H1 (cell line): Measurements from ENCODE around the gene ZNF277. TPM values are rescaled to one million over a fixed set of nuclear protein-coding genes. Genes with fewer than 3 reads are reported as not detected.

Source experiments
- CTCF ChIA-PET: fragments of 300-600 bp; sonication (Branson Sonifier 250); formaldehyde crosslinking; loops from one replicate; lab custom pipeline; 2021; ENCODE audit not compliant: partially characterized antibody; lab: Charles Lee
- POLR2A ChIA-PET: fragments of 300-600 bp; sonication (Branson Sonifier 250); formaldehyde crosslinking; loops from one replicate; lab custom pipeline; 2021; ENCODE audit warnings: inconsistent platforms; ENCODE audit not compliant: partially characterized antibody; lab: Charles Lee
- DNase-seq, 2 experiments: peaks; one replicate each; pipeline versions ENCODE4 v3.0.0 to v3.0.0-alpha.2; 2010 to 2022; ENCODE audit warnings: low spot score in 2 of 2, low read depth in 1 of 2, mixed read lengths in 1 of 2
- FAIRE-seq: peaks from 2 replicates; lab custom pipeline; 2011; peaks lifted over from hg19 to GRCh38; lab: Jason Lieb, UNC
- H2AFZ ChIP-seq: 2 replicates; pipeline ENCODE4 v1.8.1; 2012; ENCODE audit warnings: low read length, inconsistent platforms
- H2AK5ac ChIP-seq: 2 replicates; pipeline ENCODE4 v1.6.1; 2013; ENCODE audit warnings: low read depth, low read length
- H2BK120ac ChIP-seq: replicated peaks from 2 replicates; pipeline ENCODE3; 2013; ENCODE audit warnings: low read depth, low read length, inconsistent platforms
- H2BK12ac ChIP-seq: 2 replicates; pipeline ENCODE4 v1.6.1; 2013; ENCODE audit warnings: low read depth, low read length
- H2BK15ac ChIP-seq: 2 replicates; pipeline ENCODE4 v1.6.1; 2013; ENCODE audit warnings: low read length
- H2BK20ac ChIP-seq: 2 replicates; pipeline ENCODE4 v1.6.1; 2013; ENCODE audit warnings: low read length
- H2BK5ac ChIP-seq: 2 replicates; pipeline ENCODE4 v1.6.1; 2013; ENCODE audit warnings: low read depth, low read length
- H3K14ac ChIP-seq: 2 replicates; pipeline ENCODE4 v1.6.1; 2013; ENCODE audit warnings: inconsistent platforms; ENCODE audit not compliant: insufficient read length
- H3K18ac ChIP-seq: 2 replicates; pipeline ENCODE4 v1.6.1; 2013; ENCODE audit warnings: low read length; ENCODE audit errors: extremely low read depth
- H3K23ac ChIP-seq: 2 replicates; pipeline ENCODE4 v1.6.1; 2013; ENCODE audit warnings: inconsistent platforms; ENCODE audit not compliant: insufficient read length
- H3K23me2 ChIP-seq: 2 replicates; pipeline ENCODE4 v1.6.1; 2013; ENCODE audit warnings: low read depth, low read length
- H3K27ac ChIP-seq: 2 replicates; pipeline ENCODE4 v1.6.1; 2011; ENCODE audit warnings: low read depth, low read length, inconsistent platforms
- H3K27me3 ChIP-seq, 4 experiments: replicated peaks in 1 of 4; 1 replicate in 1 of 4; 2 replicates in 3 of 4; pipeline versions ENCODE4 v1.6.1 to v1.8.1; 2011 to 2013; ENCODE audit warnings: low read length in 3 of 4, mild to moderate bottlenecking in 3 of 4, inconsistent platforms in 2 of 4, mixed read lengths in 2 of 4, moderate library complexity in 1 of 4; ENCODE audit not compliant: control insufficient read depth in 3 of 4, insufficient read depth in 3 of 4; ENCODE audit errors: extremely low read depth in 1 of 4
- H3K36me3 ChIP-seq, 4 experiments: 2 replicates each; pipeline versions ENCODE4 v1.6.1 to v1.8.1; 2011 to 2013; ENCODE audit warnings: mild to moderate bottlenecking in 4 of 4, low read length in 3 of 4, moderate library complexity in 2 of 4, control low read depth in 1 of 4, inconsistent platforms in 1 of 4; ENCODE audit not compliant: insufficient read depth in 4 of 4, control insufficient read depth in 2 of 4
- H3K4ac ChIP-seq: replicated peaks from 2 replicates; pipeline ENCODE3; 2013; ENCODE audit warnings: low read length, low read depth, mixed read lengths, inconsistent platforms; ENCODE audit not compliant: insufficient read length
- H3K4me1 ChIP-seq, 4 experiments: replicated peaks in 1 of 4; 1 replicate in 1 of 4; 2 replicates in 3 of 4; pipeline versions ENCODE4 v1.6.1 to v1.8.1; 2011 to 2013; ENCODE audit warnings: low read length in 3 of 4, inconsistent platforms in 2 of 4, mixed read lengths in 1 of 4; ENCODE audit not compliant: insufficient read depth in 4 of 4, control insufficient read depth in 3 of 4
- H3K4me2 ChIP-seq, 2 experiments: 2 replicates each; pipeline versions ENCODE4 v1.6.1 to v1.8.1; 2011 to 2013; ENCODE audit warnings: low read depth in 2 of 2, low read length in 2 of 2, control low read depth in 1 of 2, inconsistent platforms in 1 of 2, mild to moderate bottlenecking in 1 of 2; ENCODE audit not compliant: insufficient read depth in 1 of 2
- H3K4me3 ChIP-seq, 4 experiments: fragments of 200-600, 300-600 bp in 1 of 4; sonication (generic), shearing (Covaris generic), sonication (Bioruptor Twin) in 1 of 4; 2 replicates each; pipeline versions ENCODE4 v1.5.1 to v1.8.1; 2011 to 2016; ENCODE audit warnings: low read length in 4 of 4, low read depth in 3 of 4, control low read depth in 2 of 4, inconsistent platforms in 2 of 4, mild to moderate bottlenecking in 2 of 4, mixed read lengths in 1 of 4, moderate library complexity in 1 of 4; ENCODE audit not compliant: insufficient read depth in 2 of 4; ENCODE audit errors: extremely low read depth in 1 of 4
- H3K56ac ChIP-seq: replicated peaks from 2 replicates; pipeline ENCODE3; 2013; ENCODE audit warnings: low read depth, mild to moderate bottlenecking, mixed read lengths, low read length, inconsistent platforms; ENCODE audit not compliant: insufficient read length
- H3K79me1 ChIP-seq: 2 replicates; pipeline ENCODE4 v1.6.1; 2013; ENCODE audit warnings: low read depth, low read length, control low read depth
- H3K79me2 ChIP-seq, 2 experiments: 2 replicates each; pipeline versions ENCODE4 v1.6.1 to v1.8.1; 2012 to 2013; ENCODE audit warnings: low read length in 2 of 2, mild to moderate bottlenecking in 2 of 2, inconsistent platforms in 1 of 2; ENCODE audit not compliant: insufficient read depth in 2 of 2, control insufficient read depth in 1 of 2
- H3K9ac ChIP-seq, 4 experiments: replicated peaks in 1 of 4; 1 replicate in 1 of 4; 2 replicates in 3 of 4; pipeline versions ENCODE4 v1.6.1 to v1.8.1; 2011 to 2013; ENCODE audit warnings: low read depth in 3 of 4, low read length in 3 of 4, control low read depth in 2 of 4, mild to moderate bottlenecking in 2 of 4, moderate library complexity in 2 of 4, inconsistent platforms in 1 of 4; ENCODE audit errors: extremely low read depth in 1 of 4
- H3K9me3 ChIP-seq, 2 experiments: 2 replicates each; pipeline versions ENCODE4 v1.6.1 to v1.8.1; 2012 to 2013; ENCODE audit warnings: mild to moderate bottlenecking in 2 of 2, moderate library complexity in 2 of 2, control low read depth in 1 of 2, inconsistent platforms in 1 of 2, low read depth in 1 of 2, low read length in 1 of 2, mixed read lengths in 1 of 2; ENCODE audit not compliant: insufficient read depth in 2 of 2
- H4K20me1 ChIP-seq, 2 experiments: replicated peaks in 1 of 2; 2 replicates each; pipeline versions ENCODE3 to v1.8.1; 2011 to 2013; ENCODE audit warnings: inconsistent platforms in 2 of 2, low read length in 2 of 2, mild to moderate bottlenecking in 1 of 2; ENCODE audit not compliant: insufficient read depth in 2 of 2, control insufficient read depth in 1 of 2
- H4K5ac ChIP-seq: 2 replicates; pipeline ENCODE4 v1.6.1; 2013; ENCODE audit warnings: low read length, low read depth, mixed read lengths, inconsistent platforms; ENCODE audit not compliant: insufficient read length
- H4K8ac ChIP-seq: 2 replicates; pipeline ENCODE4 v1.8.0; 2013; ENCODE audit warnings: mild to moderate bottlenecking, moderate library complexity, low read length, inconsistent platforms; ENCODE audit not compliant: insufficient read depth; ENCODE audit errors: extremely low read depth
- H4K91ac ChIP-seq: replicated peaks from 2 replicates; pipeline ENCODE3; 2013; ENCODE audit warnings: low read length, mixed read lengths, inconsistent platforms; ENCODE audit not compliant: insufficient read length
- CEBPB ChIP-seq: IDR thresholded peaks from 2 replicates; pipeline ENCODE4 v1.6.1; 2012; ENCODE audit warnings: low read depth, low read length
- NANOG ChIP-seq: IDR thresholded peaks from 2 replicates; pipeline ENCODE4 v1.6.1; 2011; ENCODE audit warnings: low read length, low read depth, mild to moderate bottlenecking, inconsistent platforms; ENCODE audit not compliant: insufficient read depth, poor library complexity, severe bottlenecking
- POU5F1 ChIP-seq: IDR thresholded peaks from 2 replicates; pipeline ENCODE4 v1.6.1; 2011; ENCODE audit warnings: low read depth, mild to moderate bottlenecking, low read length, moderate library complexity
- RFX5 ChIP-seq: IDR thresholded peaks from 2 replicates; pipeline ENCODE4 v1.6.1; 2011; ENCODE audit warnings: low read depth, low read length, improper control_type of control experiment, borderline replicate concordance
- SIN3A ChIP-seq, 2 experiments: IDR thresholded peaks in 1 of 2; conservative IDR thresholded peaks in 1 of 2; 2 replicates each; pipeline ENCODE4 v1.6.1; 2011 to 2012; ENCODE audit warnings: low read length in 2 of 2, improper control_type of control experiment in 1 of 2, low read depth in 1 of 2, mild to moderate bottlenecking in 1 of 2
- YY1 ChIP-seq: IDR thresholded peaks from 2 replicates; pipeline ENCODE4 v1.6.1; 2011; ENCODE audit warnings: low read depth, mild to moderate bottlenecking, low read length
- ZNF274 ChIP-seq: IDR thresholded peaks from 2 replicates; pipeline ENCODE4 v1.7.0; 2012; ENCODE audit warnings: low read length, borderline replicate concordance; ENCODE audit errors: extremely low read depth
- WGBS, 2 experiments: shearing (Covaris generic) in 1 of 2; methylation state at CpG; one replicate each; pipeline versions ENCODE4 v1.1.6 to v1.1.7; 2013 to 2015; ENCODE audit warnings: low lambda C conversion rate in 2 of 2, mixed read lengths in 2 of 2, inconsistent platforms in 1 of 2, low coverage in 1 of 2, missing lambda C conversion rate in 1 of 2; ENCODE audit not compliant: insufficient replicate concordance in 2 of 2, insufficient coverage in 1 of 2, insufficient read length in 1 of 2; ENCODE audit errors: extremely low coverage in 1 of 2, missing lambda C conversion rate in 1 of 2; 5-methylcytosine and 5-hydroxymethylcytosine counted together
- polyA plus RNA-seq, 7 experiments: library from polyadenylated mRNA; depleted of rRNA in 3 of 7; stranded (reverse) in 5 of 7; unstranded in 2 of 7; fragments of >200 nt in 5 of 7; fragments of 200-250 nt in 2 of 7; gene quantifications; 1 replicate in 5 of 7; 2 replicates in 1 of 7; 4 replicates in 1 of 7; pipeline versions ENCODE4 v1.2.1 to v1.2.3, GENCODE V29; 2011 to 2013; ENCODE audit warnings: missing spikeins in 2 of 7, mixed read lengths in 2 of 7
- total RNA-seq: library from RNA; stranded (reverse); fragmentation: NEBNext Ultra II Directional; extraction: Animal tissue kit (Norgen Biotek cat#: 25700); gene quantifications from 2 replicates; pipeline ENCODE4 v1.2.1, GENCODE V29; 2021
- TF ChIP-seq, protein P1 (sequence below): IDR thresholded peaks from 2 replicates; pipeline ENCODE4 v1.6.1; 2012; ENCODE audit warnings: inconsistent platforms

Gene ZNF277
- total and polyA plus RNA-seq, 2 of the 8 experiments (the other 6 are each of a cell fraction or from before 2014, with no cell fraction given): 5.1 to 21.7 TPM

DNA sequence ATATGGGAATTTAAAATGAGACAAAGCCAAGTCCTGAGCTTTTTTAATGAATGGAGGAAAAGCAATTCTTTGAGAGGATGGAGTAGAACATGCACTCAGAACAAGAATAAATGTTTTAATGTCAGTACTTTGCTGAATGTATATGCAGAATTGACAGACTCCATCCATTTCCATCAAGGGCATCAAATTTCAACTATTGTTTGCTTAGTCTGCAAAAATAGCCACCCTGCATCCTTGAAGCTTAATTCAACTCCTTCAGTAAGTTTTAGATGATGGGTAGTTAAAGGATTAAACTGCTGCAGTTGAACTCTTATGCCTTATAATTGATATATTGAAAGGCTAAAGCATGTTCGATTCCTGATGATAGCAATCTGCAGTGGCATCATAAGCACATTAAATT, 144.1 kb downstream of the ZNF277 start:
- no peak overlapping the region for H3K18ac ChIP-seq
- no peaks in the 10 kb centered on the region for H3K79me1 ChIP-seq
- no peak overlapping the region for H2AFZ ChIP-seq
- peaks cover 0 to 5% of the 10 kb centered on the region in 2 experiments; a peak in 1 of 4 replicates for H3K9me3 ChIP-seq
- no peak for DNase-seq
- no peak overlapping the region for H3K23ac ChIP-seq
- H3K56ac ChIP-seq: no peak overlapping the region
- H2AK5ac ChIP-seq: no peak overlapping the region
- H2BK15ac ChIP-seq: no peak overlapping the region
- H3K9ac ChIP-seq: no peak overlapping the region
- WGBS, 2 experiments: 89% methylated on average over 1 of the region's 1 CpG; no CpG with 5 or more reads in 1 of the 2 experiments
- FAIRE-seq: no peak
- no peak overlapping the region for H4K5ac ChIP-seq
- no peak overlapping the region for H3K4me3 ChIP-seq
- H2BK5ac ChIP-seq: no peak overlapping the region
- H3K4me2 ChIP-seq: no peak overlapping the region
- no peak overlapping the region for H3K27ac ChIP-seq
- no peak overlapping the region for H4K91ac ChIP-seq
- H2BK12ac ChIP-seq: no peak overlapping the region
- H3K4ac ChIP-seq: no peak overlapping the region
- H3K36me3 ChIP-seq: peaks cover 0 to 2% (median 0%) of the 10 kb centered on the region in 4 experiments; a peak in 1 of 8 replicates
- H3K79me2 ChIP-seq: no peaks in the 10 kb centered on the region
- H3K27me3 ChIP-seq: no peaks in the 10 kb centered on the region
- no peaks in the 10 kb centered on the region for H4K20me1 ChIP-seq
- CTCF ChIA-PET: no interaction called here
- H3K4me1 ChIP-seq: no peaks in the 10 kb centered on the region
- H4K8ac ChIP-seq: no peak overlapping the region
- POLR2A ChIA-PET: interaction anchor here (1.2 kb wide), 2 partner anchors 19 to 145 kb away, joined by 3 to 4 read pairs; partner anchors contain the start of gene DOCK4
- H3K23me2 ChIP-seq: no peaks in the 10 kb centered on the region
- no peak overlapping the region for H2BK20ac ChIP-seq
- H3K14ac ChIP-seq: no peak overlapping the region
- H2BK120ac ChIP-seq: no peak overlapping the region
- TF ChIP-seq SIN3A (conservative IDR thresholded peaks at IDR 0.05 in 1 of 2, IDR thresholded peaks at IDR 0.05 in 1 of 2; ENCODE audit: low read depth in 1 of 2, low read length in 2 of 2) (no peak), CEBPB (no peak), YY1 (no peak), ZNF274 (no peak), POU5F1 (no peak), NANOG (no peak), RFX5 (no peak)
- TF ChIP-seq, protein P1, sequence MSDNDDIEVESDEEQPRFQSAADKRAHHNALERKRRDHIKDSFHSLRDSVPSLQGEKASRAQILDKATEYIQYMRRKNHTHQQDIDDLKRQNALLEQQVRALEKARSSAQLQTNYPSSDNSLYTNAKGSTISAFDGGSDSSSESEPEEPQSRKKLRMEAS: no peak
